Measurements from ENCODE around the gene PDE4D.
A peak's percentile ranks its signal among the peaks of the same experiment; 100 is the strongest.

The PDE4D gene

GRCh38 chr5:59327191-59327980 is 566.1 kb downstream of the PDE4D start:
- ChIA-PET POLR2A (interaction anchor here (2.1 kb wide), 1 partner anchor 10 kb away, joined by 7 read pairs; no protein-coding TSS in a partner anchor), CTCF (no interaction called here)
- DNase-seq (ENCODE audit: extremely low spot score) = no peak
- TF ChIP-seq CTBP1 (IDR thresholded peaks at IDR 0.05; ENCODE audit: borderline replicate concordance) = no peak
- TF ChIP-seq HDGF (IDR thresholded peaks at IDR 0.05; ENCODE audit: borderline replicate concordance) = no peak
- TF ChIP-seq SP1 (IDR thresholded peaks at IDR 0.05) = no peak
- no peak for TF ChIP-seq ZNF384 (IDR thresholded peaks at IDR 0.05)
- TF ChIP-seq ELF4 (IDR thresholded peaks at IDR 0.05) = no peak
- TF ChIP-seq L3MBTL2 (conservative IDR thresholded peaks at IDR 0.05) = no peak
- no peak for TF ChIP-seq BHLHE40 (IDR thresholded peaks at IDR 0.05; ENCODE audit: borderline replicate concordance)
- TF ChIP-seq ARNT (IDR thresholded peaks at IDR 0.05) = no peak
- no peak for TF ChIP-seq PKNOX1 (IDR thresholded peaks at IDR 0.05)
- TF ChIP-seq FOXA1 (IDR thresholded peaks at IDR 0.05) = no peak
- TF ChIP-seq NFRKB (IDR thresholded peaks at IDR 0.05) = no peak
- no peak for TF ChIP-seq LEF1 (IDR thresholded peaks at IDR 0.05; ENCODE audit: borderline replicate concordance)

- no peak for DNase-seq (ENCODE audit: extremely low spot score)
- TF ChIP-seq SUZ12 (IDR thresholded peaks at IDR 0.05) (no peak), BHLHE40 (IDR thresholded peaks at IDR 0.05; ENCODE audit: borderline replicate concordance) (no peak), ARNT (IDR thresholded peaks at IDR 0.05) (no peak), FOXM1 (IDR thresholded peaks at IDR 0.05; ENCODE audit: borderline replicate concordance) (no peak), PKNOX1 (IDR thresholded peaks at IDR 0.05) (no peak), L3MBTL2 (conservative IDR thresholded peaks at IDR 0.05) (no peak), HDGF (IDR thresholded peaks at IDR 0.05; ENCODE audit: borderline replicate concordance) (no peak), LEF1 (IDR thresholded peaks at IDR 0.05; ENCODE audit: borderline replicate concordance) (no peak), FOXA1 (IDR thresholded peaks at IDR 0.05) (no peak), SP1 (IDR thresholded peaks at IDR 0.05) (no peak), ELF4 (IDR thresholded peaks at IDR 0.05) (no peak), NFRKB (IDR thresholded peaks at IDR 0.05) (no peak)
- ChIA-PET POLR2A (no interaction called here), CTCF (interaction anchor here (0.6 kb wide), 1 partner anchor 164 kb away, joined by 3 read pairs; no protein-coding TSS in a partner anchor)
These were observed 566.9 kb downstream of the PDE4D start for GRCh38 chr5:59326596-59326995.

- CTCF ChIA-PET = no interaction called here
- TF ChIP-seq NFRKB (IDR thresholded peaks at IDR 0.05) = no peak
- TF ChIP-seq SUZ12 (IDR thresholded peaks at IDR 0.05) = no peak
- no peak for TF ChIP-seq L3MBTL2 (conservative IDR thresholded peaks at IDR 0.05)
- no peak for TF ChIP-seq HDGF (IDR thresholded peaks at IDR 0.05; ENCODE audit: borderline replicate concordance)
- TF ChIP-seq PKNOX1 (IDR thresholded peaks at IDR 0.05) = no peak
- no peak for TF ChIP-seq CTBP1 (IDR thresholded peaks at IDR 0.05; ENCODE audit: borderline replicate concordance)
- no peak for TF ChIP-seq SP1 (IDR thresholded peaks at IDR 0.05)
- no peak for TF ChIP-seq ELF4 (IDR thresholded peaks at IDR 0.05)
- no peak for TF ChIP-seq FOXK2 (IDR thresholded peaks at IDR 0.05)
- DNase-seq (ENCODE audit: extremely low spot score) = no peak
- POLR2A ChIA-PET = no interaction called here
These were observed 568.5 kb downstream of the PDE4D start for GRCh38 chr5:59325070-59325469.

- no peak for DNase-seq (ENCODE audit: extremely low spot score)
- CTCF ChIA-PET = no interaction called here
- TF ChIP-seq HDGF (IDR thresholded peaks at IDR 0.05; ENCODE audit: borderline replicate concordance) (no peak), NFRKB (IDR thresholded peaks at IDR 0.05) (no peak), TARDBP (IDR thresholded peaks at IDR 0.05) (no peak), SP1 (IDR thresholded peaks at IDR 0.05) (no peak), PKNOX1 (IDR thresholded peaks at IDR 0.05) (no peak), CTBP1 (IDR thresholded peaks at IDR 0.05; ENCODE audit: borderline replicate concordance) (no peak), SUZ12 (IDR thresholded peaks at IDR 0.05) (no peak), L3MBTL2 (conservative IDR thresholded peaks at IDR 0.05) (no peak), ARNT (IDR thresholded peaks at IDR 0.05) (no peak)
- POLR2A ChIA-PET = no interaction called here
These were observed 570.6 kb downstream of the PDE4D start for GRCh38 chr5:59322894-59323293.

GRCh38 chr5:59322058-59322457 is 571.5 kb downstream of the PDE4D start:
- CTCF ChIA-PET = no interaction called here
- TF ChIP-seq ARNT (IDR thresholded peaks at IDR 0.05) (no peak), CTBP1 (IDR thresholded peaks at IDR 0.05; ENCODE audit: borderline replicate concordance) (peak; percentile 75; the same call in 1 of the 2 replicates), PKNOX1 (IDR thresholded peaks at IDR 0.05) (peak; percentile 82)
- POLR2A ChIA-PET = no interaction called here
- peak; percentile 9 for DNase-seq (ENCODE audit: extremely low spot score)

Data from HEK293T (cell line).